ENCODE measurements around the gene FAM228A.

GRCh38 chr2:24221343-24222050 lies 46.6 kb downstream of the FAM228A start:
- TF ChIP-seq CTCF (IDR thresholded peaks at IDR 0.05) (no peak), POLR2A (IDR thresholded peaks at IDR 0.05) (no peak)

Measured in prostate gland (tissue), 2 donors.